GM12875 (cell line): ENCODE measurements around the gene SLC29A4.

Experiments
- H3K4me3 ChIP-seq: one replicate; pipeline ENCODE4 v1.5.1; 2011; ENCODE audit warnings: low read depth, low read length, control low read depth
- CTCF ChIP-seq: IDR thresholded peaks from 2 replicates; pipeline ENCODE4 v1.5.1; 2011; ENCODE audit warnings: low read depth, mild to moderate bottlenecking, control low read depth, inconsistent platforms, low read length, moderate library complexity, borderline replicate concordance; ENCODE audit not compliant: insufficient read depth

The SLC29A4 gene

GRCh38 chr7:5330288-5330687, 47.5 kb downstream of the SLC29A4 start:
- H3K4me3 ChIP-seq = no peak overlapping the region
- TF ChIP-seq CTCF = no peak

- TF ChIP-seq CTCF = no peak
- H3K4me3 ChIP-seq = no peak overlapping the region
These were observed 49.8 kb downstream of the SLC29A4 start for GRCh38 chr7:5332579-5332978.

GRCh38 chr7:5333121-5334045, 50.6 kb downstream of the SLC29A4 start:
- no peak overlapping the region for H3K4me3 ChIP-seq
- TF ChIP-seq CTCF = no peak

GRCh38 chr7:5334671-5335070, 51.9 kb downstream of the SLC29A4 start:
- H3K4me3 ChIP-seq = no peak overlapping the region
- no peak for TF ChIP-seq CTCF

GRCh38 chr7:5337047-5337446, 54.3 kb downstream of the SLC29A4 start:
- no peak overlapping the region for H3K4me3 ChIP-seq
- TF ChIP-seq CTCF = no peak

GRCh38 chr7:5339955-5340354, 57.2 kb downstream of the SLC29A4 start:
- no peak for TF ChIP-seq CTCF
- no peak overlapping the region for H3K4me3 ChIP-seq

GRCh38 chr7:5342631-5343030, 59.9 kb downstream of the SLC29A4 start:
- H3K4me3 ChIP-seq = no peak overlapping the region
- no peak for TF ChIP-seq CTCF
